Mucosa of descending colon (tissue), 3 donors: ENCODE data around the gene GALNT13. TPM values are rescaled to one million over a fixed set of nuclear protein-coding genes. Genes with fewer than 3 reads are reported as not detected.

Source experiments
- ATAC-seq: fragments of 200-7000 bp; cut with Tn5 transposase; one replicate; pipeline ENCODE4 v1.9.1; 2020; ENCODE audit warnings: mild to moderate bottlenecking, moderate library complexity
- DNase-seq, 3 donors: peaks; one replicate each; pipeline ENCODE4 v3.0.0-alpha.2; 2020
- H3K36me3 ChIP-seq: fragments of 200-600 bp; one replicate; pipeline ENCODE4 v1.8.0; 2021; ENCODE audit warnings: low read depth, mild to moderate bottlenecking
- H3K4me1 ChIP-seq: fragments of 200-600 bp; one replicate; pipeline ENCODE4 v1.8.0; 2021; ENCODE audit warnings: low read depth, mild to moderate bottlenecking
- H3K4me3 ChIP-seq: fragments of 200-600 bp; one replicate; pipeline ENCODE4 v1.8.0; 2021; ENCODE audit warnings: mild to moderate bottlenecking
- H3K9me3 ChIP-seq: fragments of 200-600 bp; one replicate; pipeline ENCODE4 v1.8.0; 2021; ENCODE audit warnings: mild to moderate bottlenecking
- intact Hi-C, 2 donors: fragments of 100-400 bp; cut with DNase I in 1 of 2; cut with micrococcal nuclease in 1 of 2; formaldehyde crosslinking; loops; one replicate each; pipeline versions ENCODE4 v1.11.0 to v1.11.1; 2022; cut with DNase I, micrococcal nuclease
- total RNA-seq, 3 donors: library from RNA; stranded (reverse); fragmentation: NEBNext Ultra II Directional in 2 of 3; extraction: Animal tissue kit (Norgen Biotek cat#: 25700) in 2 of 3; gene quantifications; one replicate each; pipeline versions ENCODE4 v1.2.1 to v1.2.4, GENCODE V29; 2021 to 2023
- TF ChIP-seq, protein P1 (sequence below): fragments of 200-600 bp; IDR thresholded peaks from one replicate; pipeline ENCODE4 v1.8.0; 2022; ENCODE audit warnings: antibody characterized with exemption, mild to moderate bottlenecking
- donor health status: DM: no; HTN: no; CAD: no; lungs with moderate emphysema.
- donor health status: DM: no; HTN: no; CAD: no.
- donor health status: DM: no; HTN: yes; CAD: no.

GALNT13 gene
- total RNA-seq, 3 donors from 2014 or later, result 0.23 to 1.5 (median 1.0) TPM

DNA sequence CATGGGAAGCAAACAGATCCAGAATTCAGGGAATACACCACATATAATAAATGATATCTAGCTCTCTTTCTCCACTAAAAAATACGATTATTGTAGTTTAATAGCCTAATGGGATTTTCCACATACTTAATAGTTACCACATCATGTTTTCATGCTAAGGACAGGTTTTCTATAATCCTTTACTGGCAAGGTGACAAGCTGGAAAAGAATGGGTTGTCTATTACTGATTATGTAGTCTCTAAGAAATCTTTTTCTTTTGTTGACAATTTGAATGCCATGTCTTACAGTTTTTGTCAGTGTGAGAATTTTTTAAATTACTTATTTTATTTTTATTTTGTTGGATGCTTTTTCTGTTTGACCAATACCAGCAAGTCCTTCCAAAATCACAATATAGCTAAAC, 177.8 kb downstream of the GALNT13 start:
- no peaks in the 10 kb centered on the region for H3K4me1 ChIP-seq
- ATAC-seq, result no peak
- no peak overlapping the region for H3K4me3 ChIP-seq
- no peaks in the 10 kb centered on the region for H3K36me3 ChIP-seq
- H3K9me3 ChIP-seq, result no peaks in the 10 kb centered on the region
- DNase-seq, result no peak
- intact Hi-C loops, result no loop called here
- TF ChIP-seq, protein P1, sequence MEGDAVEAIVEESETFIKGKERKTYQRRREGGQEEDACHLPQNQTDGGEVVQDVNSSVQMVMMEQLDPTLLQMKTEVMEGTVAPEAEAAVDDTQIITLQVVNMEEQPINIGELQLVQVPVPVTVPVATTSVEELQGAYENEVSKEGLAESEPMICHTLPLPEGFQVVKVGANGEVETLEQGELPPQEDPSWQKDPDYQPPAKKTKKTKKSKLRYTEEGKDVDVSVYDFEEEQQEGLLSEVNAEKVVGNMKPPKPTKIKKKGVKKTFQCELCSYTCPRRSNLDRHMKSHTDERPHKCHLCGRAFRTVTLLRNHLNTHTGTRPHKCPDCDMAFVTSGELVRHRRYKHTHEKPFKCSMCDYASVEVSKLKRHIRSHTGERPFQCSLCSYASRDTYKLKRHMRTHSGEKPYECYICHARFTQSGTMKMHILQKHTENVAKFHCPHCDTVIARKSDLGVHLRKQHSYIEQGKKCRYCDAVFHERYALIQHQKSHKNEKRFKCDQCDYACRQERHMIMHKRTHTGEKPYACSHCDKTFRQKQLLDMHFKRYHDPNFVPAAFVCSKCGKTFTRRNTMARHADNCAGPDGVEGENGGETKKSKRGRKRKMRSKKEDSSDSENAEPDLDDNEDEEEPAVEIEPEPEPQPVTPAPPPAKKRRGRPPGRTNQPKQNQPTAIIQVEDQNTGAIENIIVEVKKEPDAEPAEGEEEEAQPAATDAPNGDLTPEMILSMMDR, result no peak

DNA sequence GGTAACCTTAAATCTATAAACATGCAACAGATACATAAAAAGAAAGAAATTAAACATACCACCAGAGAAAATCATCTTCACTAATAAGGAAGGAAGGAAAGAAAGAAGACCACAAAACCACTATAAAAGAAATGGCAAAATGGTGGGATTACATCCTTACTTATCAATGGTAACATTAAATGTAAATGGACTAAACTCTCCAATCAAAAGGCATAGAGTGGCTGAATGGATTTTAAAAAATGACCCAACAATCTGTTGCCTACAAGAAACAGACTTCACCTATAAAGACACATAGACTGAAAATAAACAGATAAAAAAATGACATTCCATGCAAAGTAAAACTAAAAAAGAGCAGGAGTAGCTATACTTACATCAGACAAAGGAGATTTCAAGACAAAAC, 195.4 kb downstream of the GALNT13 start:
- Histone ChIP-seq H3K4me3 (no peak overlapping the region), H3K4me1 (no peaks in the 10 kb centered on the region), H3K36me3 (no peaks in the 10 kb centered on the region), H3K9me3 (no peaks in the 10 kb centered on the region)
- intact Hi-C loops, result no loop called here
- ATAC-seq, result no peak
- TF ChIP-seq, protein P1, result no peak
- no peak for DNase-seq

DNA sequence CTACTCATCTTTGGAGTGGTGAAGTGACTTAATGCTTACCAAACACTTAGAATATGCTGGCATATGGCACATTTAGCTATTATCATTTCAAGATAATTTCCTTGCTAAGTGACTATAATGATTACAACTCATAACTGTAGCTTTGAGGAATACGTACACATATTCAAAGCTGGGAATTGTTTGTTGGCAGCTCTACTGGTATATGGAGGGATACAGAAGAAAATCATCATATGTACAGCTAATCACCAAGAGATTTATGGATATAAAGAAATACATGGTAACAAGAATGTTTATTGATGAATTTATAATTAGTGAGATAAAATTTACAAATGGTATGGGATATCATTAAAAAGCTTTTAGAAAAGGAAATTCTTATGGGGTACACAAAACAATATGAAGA, 207.2 kb downstream of the GALNT13 start:
- intact Hi-C loops, result no loop called here
- Histone ChIP-seq H3K9me3 (no peaks in the 10 kb centered on the region), H3K4me3 (no peak overlapping the region), H3K4me1 (no peaks in the 10 kb centered on the region), H3K36me3 (no peaks in the 10 kb centered on the region)
- TF ChIP-seq, protein P1, result no peak
- DNase-seq, result no peak
- no peak for ATAC-seq

DNA sequence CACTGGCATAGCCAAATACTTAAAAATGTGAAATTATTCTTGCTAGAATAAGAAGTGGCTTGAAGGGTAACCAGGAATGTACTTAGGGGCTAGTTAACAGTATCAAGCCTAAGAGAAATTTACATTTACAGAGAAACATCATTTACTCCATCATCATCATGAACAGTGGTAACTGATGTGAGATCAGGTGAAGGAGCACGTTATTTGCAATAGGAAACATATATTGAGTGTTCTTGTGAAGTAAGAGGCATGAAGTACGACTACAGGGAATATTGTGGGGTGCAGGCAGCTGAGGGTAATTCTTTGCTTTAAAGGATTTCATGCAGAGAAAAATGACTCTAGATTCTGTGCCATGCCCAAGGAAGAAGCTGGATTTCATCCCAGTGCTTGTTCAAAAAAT, 220.8 kb downstream of the GALNT13 start:
- ATAC-seq (no peak), DNase-seq (no peak)
- Histone ChIP-seq H3K36me3 (no peaks in the 10 kb centered on the region), H3K9me3 (no peaks in the 10 kb centered on the region), H3K4me1 (no peaks in the 10 kb centered on the region), H3K4me3 (no peak overlapping the region)
- intact Hi-C loops, result no loop called here
- TF ChIP-seq, protein P1, result no peak

DNA sequence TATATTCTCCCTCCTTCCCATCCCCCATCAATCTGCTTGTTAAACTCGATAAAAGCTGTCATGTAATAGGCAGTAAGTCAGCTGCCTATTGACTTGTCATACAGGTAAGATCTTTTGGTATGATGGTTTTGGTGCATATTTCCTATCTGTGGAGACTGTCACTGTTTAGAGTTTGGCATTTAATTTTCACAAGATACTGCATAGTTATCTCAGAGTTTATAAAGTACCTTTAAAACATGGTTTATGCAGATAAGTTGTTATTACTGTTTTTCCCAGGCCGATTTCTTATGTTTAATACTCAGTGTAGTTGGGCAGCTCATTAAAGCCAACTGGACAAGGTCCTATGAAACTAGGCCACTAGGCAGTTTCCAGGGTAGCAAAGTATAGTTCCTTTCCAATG, 222.1 kb downstream of the GALNT13 start:
- Histone ChIP-seq H3K4me3 (no peak overlapping the region), H3K9me3 (no peaks in the 10 kb centered on the region), H3K36me3 (no peaks in the 10 kb centered on the region), H3K4me1 (no peaks in the 10 kb centered on the region)
- intact Hi-C loops, result no loop called here
- no peak for ATAC-seq
- no peak for DNase-seq
- TF ChIP-seq, protein P1, result no peak

DNA sequence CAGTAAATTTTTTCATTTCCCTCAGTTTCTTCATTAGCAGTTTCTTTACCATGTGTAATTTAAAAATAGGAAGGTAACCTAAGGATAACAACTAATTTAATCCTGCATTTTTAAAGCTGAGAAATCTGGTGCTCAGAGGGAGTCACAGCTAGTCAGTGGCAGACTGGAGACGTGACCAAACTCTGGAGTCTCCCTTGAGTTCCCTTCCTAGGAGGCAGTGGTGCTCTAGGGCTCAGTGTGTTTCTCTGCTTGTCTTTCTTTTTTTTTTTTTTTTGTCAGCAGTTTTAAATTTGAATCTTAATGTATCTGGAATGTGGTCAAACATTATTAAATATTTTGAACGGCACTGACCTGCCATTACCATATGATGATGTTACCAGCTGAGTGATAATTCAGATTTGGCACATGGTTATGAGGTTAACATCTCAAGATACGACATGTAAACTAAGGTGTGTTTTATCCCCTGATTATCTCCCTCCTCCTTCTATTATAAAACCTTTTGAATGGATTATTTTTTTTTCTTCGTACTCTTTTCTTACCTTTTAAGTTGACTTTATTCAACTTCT, 226.2 kb downstream of the GALNT13 start:
- Histone ChIP-seq H3K36me3 (no peaks in the 10 kb centered on the region), H3K4me3 (no peak overlapping the region), H3K9me3 (no peaks in the 10 kb centered on the region), H3K4me1 (no peaks in the 10 kb centered on the region)
- DNase-seq (no peak), ATAC-seq (no peak)
- intact Hi-C loops, result no loop called here
- TF ChIP-seq, protein P1, result no peak
